HEK293 (cell line): ENCODE results near the gene LGI4.

Source experiments
- CTCF ChIA-PET: fragments of 350-600 bp; formaldehyde crosslinking; extraction: SDS; loops from one replicate; lab custom pipeline; 2021; ENCODE audit warnings: antibody characterized with exemption; lab: Yijun Ruan, JAX
- POLR2A ChIA-PET: fragments of 300-600 bp; formaldehyde crosslinking; extraction: SDS; loops from one replicate; lab custom pipeline; 2020; ENCODE audit warnings: antibody characterized with exemption, inconsistent platforms; lab: Yijun Ruan, JAX
- H3K27ac ChIP-seq: fragments of 200-500 bp; sonication (Bioruptor generic); 2 replicates; pipeline ENCODE4 v1.5.1; 2014; ENCODE audit warnings: low read depth, low read length, control low read depth, inconsistent platforms; ENCODE audit errors: extremely low read depth
- H3K36me3 ChIP-seq, 2 experiments: fragments of 200-500 bp in 1 of 2; sonication (Bioruptor generic) in 1 of 2; 1 replicate in 1 of 2; 2 replicates in 1 of 2; pipeline ENCODE4 v1.5.1; 2014 to 2017; ENCODE audit warnings: inconsistent platforms in 2 of 2, low read length in 2 of 2; ENCODE audit not compliant: control insufficient read depth in 2 of 2, insufficient read depth in 1 of 2
- H3K4me1 ChIP-seq: fragments of 200-500 bp; sonication (Bioruptor generic); 2 replicates; pipeline ENCODE4 v1.5.1; 2014; ENCODE audit warnings: mild to moderate bottlenecking, low read length, inconsistent platforms; ENCODE audit not compliant: control insufficient read depth, insufficient read depth
- H3K4me3 ChIP-seq: 2 replicates; pipeline ENCODE4 v1.5.1; 2011; ENCODE audit warnings: low read depth, mild to moderate bottlenecking, control low read depth, low read length, moderate library complexity
- H3K9me3 ChIP-seq: fragments of 200-500 bp; sonication (Bioruptor generic); 2 replicates; pipeline ENCODE4 v1.5.1; 2014; ENCODE audit warnings: low read depth, low read length, inconsistent platforms; ENCODE audit not compliant: control insufficient read depth, insufficient read depth
- HIC1 ChIP-seq: fragments of 450-650 bp; formaldehyde crosslinking; IDR thresholded peaks from 2 replicates; pipeline ENCODE4 v1.5.1; 2016; ENCODE audit warnings: missing biosample characterization, missing genetic modification characterization
- INSM2 ChIP-seq: fragments of 450-650 bp; formaldehyde crosslinking; IDR thresholded peaks from 2 replicates; pipeline ENCODE4 v1.5.1; 2016; ENCODE audit warnings: missing biosample characterization, missing genetic modification characterization
- PRDM4 ChIP-seq: fragments of 450-650 bp; formaldehyde crosslinking; IDR thresholded peaks from 2 replicates; pipeline ENCODE4 v1.5.1; 2017; ENCODE audit warnings: missing biosample characterization, missing genetic modification characterization
- YY1 ChIP-seq: fragments of 450-650 bp; formaldehyde crosslinking; IDR thresholded peaks from 2 replicates; pipeline ENCODE4 v1.5.1; 2018; ENCODE audit warnings: missing biosample characterization, missing genetic modification characterization
- ZBTB10 ChIP-seq: fragments of 450-650 bp; formaldehyde crosslinking; IDR thresholded peaks from 2 replicates; pipeline ENCODE4 v1.5.1; 2016; ENCODE audit warnings: missing biosample characterization, missing genetic modification characterization
- ZBTB21 ChIP-seq: fragments of 450-650 bp; formaldehyde crosslinking; IDR thresholded peaks from 2 replicates; pipeline ENCODE4 v1.5.1; 2017; ENCODE audit warnings: missing biosample characterization, missing genetic modification characterization
- ZNF10 ChIP-seq: fragments of 450-650 bp; formaldehyde crosslinking; IDR thresholded peaks from 2 replicates; pipeline ENCODE4 v1.5.1; 2017; ENCODE audit warnings: missing biosample characterization, missing genetic modification characterization
- ZNF121 ChIP-seq: fragments of 450-650 bp; formaldehyde crosslinking; IDR thresholded peaks from 2 replicates; pipeline ENCODE4 v1.5.1; 2016; ENCODE audit warnings: missing biosample characterization, missing genetic modification characterization
- ZNF155 ChIP-seq: fragments of 450-650 bp; formaldehyde crosslinking; IDR thresholded peaks from 2 replicates; pipeline ENCODE4 v1.5.1; 2016; ENCODE audit warnings: missing biosample characterization, missing genetic modification characterization
- ZNF18 ChIP-seq: fragments of 450-650 bp; formaldehyde crosslinking; IDR thresholded peaks from 2 replicates; pipeline ENCODE4 v1.5.1; 2016; ENCODE audit warnings: missing biosample characterization, missing genetic modification characterization
- ZNF214 ChIP-seq: fragments of 450-650 bp; formaldehyde crosslinking; IDR thresholded peaks from 2 replicates; pipeline ENCODE4 v1.5.1; 2017; ENCODE audit warnings: missing biosample characterization, mild to moderate bottlenecking, missing genetic modification characterization, borderline replicate concordance
- ZNF239 ChIP-seq: fragments of 450-650 bp; formaldehyde crosslinking; IDR thresholded peaks from 2 replicates; pipeline ENCODE4 v1.5.1; 2016; ENCODE audit warnings: missing biosample characterization, missing genetic modification characterization
- ZNF26 ChIP-seq: fragments of 450-650 bp; formaldehyde crosslinking; IDR thresholded peaks from 2 replicates; pipeline ENCODE4 v1.5.1; 2016; ENCODE audit warnings: missing biosample characterization, missing genetic modification characterization
- ZNF280D ChIP-seq: fragments of 450-650 bp; formaldehyde crosslinking; IDR thresholded peaks from 2 replicates; pipeline ENCODE4 v1.5.1; 2016; ENCODE audit warnings: missing biosample characterization, missing genetic modification characterization
- ZNF560 ChIP-seq: fragments of 450-650 bp; formaldehyde crosslinking; IDR thresholded peaks from 2 replicates; pipeline ENCODE4 v1.5.1; 2017; ENCODE audit warnings: missing biosample characterization, missing genetic modification characterization, borderline replicate concordance
- ZNF561 ChIP-seq: fragments of 450-650 bp; IDR thresholded peaks from 2 replicates; pipeline ENCODE4 v1.5.1; 2018; ENCODE audit warnings: missing biosample characterization, missing genetic modification characterization, borderline replicate concordance
- ZNF600 ChIP-seq: fragments of 450-650 bp; formaldehyde crosslinking; IDR thresholded peaks from 2 replicates; pipeline ENCODE4 v1.5.1; 2016; ENCODE audit warnings: missing biosample characterization, missing genetic modification characterization
- ZNF629 ChIP-seq: fragments of 450-650 bp; formaldehyde crosslinking; IDR thresholded peaks from 2 replicates; pipeline ENCODE4 v1.5.1; 2017; ENCODE audit warnings: missing biosample characterization, missing genetic modification characterization
- ZNF677 ChIP-seq: fragments of 450-650 bp; IDR thresholded peaks from 2 replicates; pipeline ENCODE4 v1.5.0; 2018; ENCODE audit warnings: missing biosample characterization, mild to moderate bottlenecking, missing genetic modification characterization, moderate library complexity

Gene LGI4

GRCh38 chr19:35136231-35136630, 1.4 kb upstream of the LGI4 start (continued):
- TF ChIP-seq HIC1 (tag by site-specific recombination) = 0 out of 2 replicates have a peak, but pooled peaks have one; percentile 12
- TF ChIP-seq, all 188 proteins: peak for 3

- ChIA-PET CTCF (interaction anchor here (0.5 to 5.5 kb wide), 53 partner anchors 8 to 1099 kb away, joined by 3 to 108 read pairs (median 5); partner anchors contain the start of genes FXYD3, FXYD5 and ZNF181), POLR2A (interaction anchor here (0.9 to 1.3 kb wide), 4 partner anchors 10 to 80 kb away, joined by 3 to 4 read pairs (median 4); partner anchors contain the start of gene FXYD5)
- Histone ChIP-seq H3K27ac (no peak overlapping the region; the same call in 1 of the 2 replicates), H3K4me1 (peaks cover 3% of the 10 kb centered on the region), H3K36me3 (no peaks in the 10 kb centered on the region; a peak in 1 of 3 replicates), H3K4me3 (no peak overlapping the region), H3K9me3 (no peaks in the 10 kb centered on the region)
- TF ChIP-seq ZBTB21 (peak; percentile 80), ZNF155 (tag by site-specific recombination) (no peak), ZNF18 (tag by site-specific recombination) (no peak), ZNF561 (tag by site-specific recombination) (no peak), PRDM4 (tag by site-specific recombination) (0 out of 2 replicates have a peak, but pooled peaks have one; percentile 42), ZNF239 (tag by site-specific recombination) (0 out of 2 replicates have a peak, but pooled peaks have one; percentile 24), INSM2 (tag by site-specific recombination) (peak; percentile 66; the same call in 1 of the 2 replicates), ZNF629 (tag by site-specific recombination) (peak; percentile 81), ZNF280D (tag by site-specific recombination) (peak; percentile 90), YY1 (peak; percentile 57; the same call in 1 of the 2 replicates), ZNF600 (tag by site-specific recombination) (peak; percentile 68; the same call in 1 of the 2 replicates), ZNF10 (tag by site-specific recombination) (no peak; the same call in 1 of the 2 replicates), ZBTB10 (tag by site-specific recombination) (peak; percentile 88), ZNF560 (tag by site-specific recombination) (no peak), ZNF214 (tag by site-specific recombination) (no peak), ZNF121 (no peak), ZNF677 (no peak), ZNF26 (tag by site-specific recombination) (no peak)
These were observed 590 bp upstream of the LGI4 start for GRCh38 chr19:35135389-35135909.
